ENCODE measurements around the gene SLIT1. TPM values are rescaled to one million over a fixed set of nuclear protein-coding genes. Genes with fewer than 3 reads are reported as not detected.

SLIT1 gene
- total RNA-seq, 2 donors from 2014 or later: 0.78 to 0.99 TPM

DNA sequence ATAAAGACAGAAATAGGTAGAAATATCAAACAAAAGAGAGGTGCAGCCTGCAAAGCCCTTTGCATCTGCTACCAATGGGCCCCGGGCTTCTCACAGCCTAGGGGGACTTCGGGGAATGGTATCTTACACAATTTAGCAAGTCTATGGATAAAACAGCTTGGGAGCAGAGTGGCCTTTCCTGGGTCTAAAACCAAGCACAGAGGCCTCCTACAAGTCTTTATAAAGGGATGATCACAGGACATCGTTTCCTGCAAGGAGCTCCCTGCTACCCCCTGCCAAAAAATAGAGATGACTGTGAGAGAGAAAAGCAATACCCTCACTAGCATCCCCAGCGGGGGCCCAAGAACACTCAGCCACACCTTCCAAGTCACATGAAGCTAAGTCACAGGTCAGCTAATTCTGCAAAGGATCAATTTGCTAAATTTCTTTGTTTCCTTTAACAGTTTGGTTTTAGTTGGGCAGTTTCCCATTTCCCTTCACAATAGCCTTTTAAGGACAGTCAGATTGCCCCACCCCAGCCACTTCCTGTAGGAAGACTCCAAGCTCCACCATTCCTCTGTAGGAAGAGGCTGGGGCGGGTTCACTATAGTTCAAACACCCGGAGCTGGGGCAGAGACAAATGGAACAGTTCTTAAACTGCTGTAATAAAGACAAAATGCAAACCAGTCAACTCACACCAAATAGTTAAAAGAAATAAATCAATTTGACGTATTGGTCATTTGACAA is 105.5 kb downstream of the SLIT1 start:
- intact Hi-C loops (cut with DNase I): no loop called here
- no peaks in the 10 kb centered on the region for H3K36me3 ChIP-seq (replicated peaks in 1 of 2; ENCODE audit: insufficient read depth in 1 of 2, low read depth in 2 of 2)
- 38 to 51% methylated on average over 7 of the region's 7 CpGs for WGBS, 2 donors
- no peaks in the 10 kb centered on the region for H3K9me3 ChIP-seq
- H3K27me3 ChIP-seq: no peaks in the 10 kb centered on the region
- no peak overlapping the region for H3K4me3 ChIP-seq
- H3K4me1 ChIP-seq: no peaks in the 10 kb centered on the region
- TF ChIP-seq POLR2A (IDR thresholded peaks at IDR 0.05): no peak
- ATAC-seq (no peak), DNase-seq (no peak)
- no peak overlapping the region for H3K27ac ChIP-seq

DNA sequence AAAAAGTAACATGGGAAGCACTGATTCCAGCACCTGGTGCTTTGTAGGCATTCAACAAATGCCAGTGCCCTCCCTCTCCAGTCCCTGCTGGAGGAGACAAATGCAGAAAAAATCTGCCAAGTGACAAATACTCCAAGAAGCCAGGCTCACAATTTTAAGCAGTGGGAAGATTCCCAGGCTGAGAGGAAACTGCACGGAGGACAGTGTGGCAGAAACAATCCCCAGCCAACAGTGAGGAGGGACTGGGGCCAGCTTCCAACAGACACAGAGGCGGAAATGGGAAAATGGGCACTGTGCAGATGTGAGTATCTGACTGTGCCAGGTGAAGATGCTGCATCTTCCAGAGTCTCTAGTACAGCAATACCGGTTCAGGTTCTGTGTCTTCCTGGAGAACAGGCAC is 106.3 kb downstream of the SLIT1 start:
- Histone ChIP-seq H3K4me1 (no peaks in the 10 kb centered on the region), H3K9me3 (no peaks in the 10 kb centered on the region), H3K4me3 (no peak overlapping the region), H3K27me3 (no peaks in the 10 kb centered on the region), H3K27ac (no peak overlapping the region), H3K36me3 (replicated peaks in 1 of 2; ENCODE audit: insufficient read depth in 1 of 2, low read depth in 2 of 2) (no peaks in the 10 kb centered on the region)
- intact Hi-C loops (cut with DNase I): no loop called here
- TF ChIP-seq CTCF (IDR thresholded peaks at IDR 0.05) (no peak), POLR2A (IDR thresholded peaks at IDR 0.05) (no peak)
- ATAC-seq (no peak), DNase-seq (no peak)
- WGBS, 2 donors: 57 to 78% methylated on average over 3 of the region's 3 CpGs

GRCh38 chr10:97078938-97079445 is 106.8 kb downstream of the SLIT1 start:
- H3K27me3 ChIP-seq: no peaks in the 10 kb centered on the region
- intact Hi-C loops (cut with DNase I): no loop called here
- WGBS, 2 donors: 58 to 68% methylated on average over 2 of the region's 2 CpGs

GRCh38 chr10:97078261-97078937 is 107.4 kb downstream of the SLIT1 start:
- no peaks in the 10 kb centered on the region for H3K36me3 ChIP-seq (replicated peaks in 1 of 2; ENCODE audit: insufficient read depth in 1 of 2, low read depth in 2 of 2)
- no peak for TF ChIP-seq POLR2A (IDR thresholded peaks at IDR 0.05)
- no peak for TF ChIP-seq CTCF (IDR thresholded peaks at IDR 0.05)
- no peaks in the 10 kb centered on the region for H3K9me3 ChIP-seq
- no peak overlapping the region for H3K27ac ChIP-seq
- no peaks in the 10 kb centered on the region for H3K4me1 ChIP-seq
- intact Hi-C loops (cut with DNase I): no loop called here
- H3K27me3 ChIP-seq: no peaks in the 10 kb centered on the region
- WGBS, 2 donors: 52 to 67% methylated on average over 7 to 14 of the region's 14 CpGs
- DNase-seq (no peak), ATAC-seq (no peak)
- no peak overlapping the region for H3K4me3 ChIP-seq

More at GRCh38 chr10:97078938-97079445, 106.8 kb downstream of the SLIT1 start:
- DNase-seq (no peak), ATAC-seq (no peak)
- Histone ChIP-seq H3K9me3 (no peaks in the 10 kb centered on the region), H3K36me3 (replicated peaks in 1 of 2; ENCODE audit: insufficient read depth in 1 of 2, low read depth in 2 of 2) (no peaks in the 10 kb centered on the region), H3K4me1 (no peaks in the 10 kb centered on the region), H3K4me3 (no peak overlapping the region), H3K27ac (no peak overlapping the region)
- TF ChIP-seq POLR2A (IDR thresholded peaks at IDR 0.05): no peak

GRCh38 chr10:97076781-97077180 is 109.0 kb downstream of the SLIT1 start:
- no peaks in the 10 kb centered on the region for H3K9me3 ChIP-seq
- no peak for DNase-seq
- H3K36me3 ChIP-seq (replicated peaks in 1 of 2; ENCODE audit: insufficient read depth in 1 of 2, low read depth in 2 of 2): no peaks in the 10 kb centered on the region
- H3K4me3 ChIP-seq: no peak overlapping the region
- H3K27me3 ChIP-seq: no peaks in the 10 kb centered on the region
- no peak overlapping the region for H3K27ac ChIP-seq
- intact Hi-C loops (cut with DNase I): no loop called here
- TF ChIP-seq POLR2A (IDR thresholded peaks at IDR 0.05) (no peak), CTCF (IDR thresholded peaks at IDR 0.05) (no peak)
- no peaks in the 10 kb centered on the region for H3K4me1 ChIP-seq
- 53 to 56% methylated on average over 6 of the region's 6 CpGs for WGBS, 2 donors
- ATAC-seq: no peak

Data from body of pancreas (tissue), 4 donors.